ENCODE data around the gene ATG3.

The ATG3 gene

GRCh38 chr3:112484352-112484751 is 77.4 kb downstream of the ATG3 start:
- Histone ChIP-seq H3K27me3 (ENCODE audit: insufficient read depth, low read length) (no peaks in the 10 kb centered on the region), H3K4me1 (ENCODE audit: insufficient read depth, low read length) (no peaks in the 10 kb centered on the region), H2AFZ (ENCODE audit: low read depth, low read length) (no peak overlapping the region), H3K9me3 (ENCODE audit: low read length) (no peaks in the 10 kb centered on the region), H3K4me3 (ENCODE audit: low read length) (no peak overlapping the region), H3K36me3 (ENCODE audit: insufficient read depth, low read length) (no peaks in the 10 kb centered on the region)

DNA sequence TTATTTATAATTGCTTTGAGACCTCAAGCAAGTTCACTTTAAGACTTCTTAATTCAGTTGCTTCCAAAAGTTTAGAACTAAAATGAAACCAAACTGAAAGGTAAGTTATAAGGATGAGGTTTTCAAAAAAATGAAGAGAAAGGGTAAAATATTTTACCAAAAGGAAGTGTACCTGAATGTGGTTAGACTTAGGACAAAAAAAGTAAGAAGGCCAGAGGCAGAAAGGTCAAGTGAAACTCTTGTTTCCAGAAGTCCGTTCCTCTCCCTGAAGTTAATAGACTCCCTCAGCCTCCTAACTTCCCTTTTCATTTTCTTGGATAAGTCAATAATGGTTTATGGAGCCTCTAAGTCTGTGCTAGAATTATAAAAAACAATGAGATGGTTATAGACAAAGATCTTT is 79.1 kb downstream of the ATG3 start:
- H3K4me1 ChIP-seq (ENCODE audit: insufficient read depth, low read length) = no peaks in the 10 kb centered on the region
- H3K27me3 ChIP-seq (ENCODE audit: insufficient read depth, low read length) = no peaks in the 10 kb centered on the region
- H3K4me3 ChIP-seq (ENCODE audit: low read length) = no peak overlapping the region
- no peaks in the 10 kb centered on the region for H3K9me3 ChIP-seq (ENCODE audit: low read length)
- H2AFZ ChIP-seq (ENCODE audit: low read depth, low read length) = no peak overlapping the region
- no peaks in the 10 kb centered on the region for H3K36me3 ChIP-seq (ENCODE audit: insufficient read depth, low read length)
